PFSK-1 (cell line): ENCODE data around the gene ABHD17A.

ENCODE experiments used
- SIN3A ChIP-seq: IDR thresholded peaks from 2 replicates; pipeline ENCODE4 v1.6.1; 2012; ENCODE audit warnings: mild to moderate bottlenecking, low read length, moderate library complexity, borderline replicate concordance; ENCODE audit not compliant: insufficient read depth
- TAF1 ChIP-seq: IDR thresholded peaks from 2 replicates; pipeline ENCODE4 v1.6.1; 2012; ENCODE audit warnings: low read length, control low read depth, borderline replicate concordance; ENCODE audit not compliant: insufficient read depth

DNA sequence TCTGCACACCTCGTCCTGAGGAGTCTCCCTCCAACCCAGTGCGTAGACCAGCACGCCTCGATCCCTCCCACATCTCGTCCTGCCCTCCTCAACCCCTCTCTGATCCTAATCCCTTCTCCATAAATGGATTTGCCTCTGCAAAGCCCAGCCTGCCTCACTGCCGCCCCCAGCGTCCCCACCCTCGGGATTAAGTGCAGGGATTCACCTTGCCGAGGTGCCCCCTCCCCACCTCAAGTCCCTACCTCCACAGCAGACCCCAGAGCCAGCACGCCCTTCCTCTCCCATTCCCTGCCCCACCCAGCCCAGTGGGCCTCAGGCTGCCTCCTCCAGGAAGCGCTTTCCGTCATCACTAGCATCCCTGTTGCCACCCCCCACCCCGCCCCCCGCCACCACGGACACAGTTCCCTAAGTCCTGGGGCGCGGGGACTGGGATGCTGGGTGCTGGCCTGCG is 25.9 kb downstream of the ABHD17A start:
- TF ChIP-seq SIN3A: no peak
- no peak for TF ChIP-seq TAF1
